Measurements from ENCODE around the gene LY86. TPM values are rescaled to one million over a fixed set of nuclear protein-coding genes. Genes with fewer than 3 reads are reported as not detected.

LY86 gene
- polyA plus RNA-seq, 1 of the 3 experiments (the other 2 are of a cell fraction), result not detected

DNA sequence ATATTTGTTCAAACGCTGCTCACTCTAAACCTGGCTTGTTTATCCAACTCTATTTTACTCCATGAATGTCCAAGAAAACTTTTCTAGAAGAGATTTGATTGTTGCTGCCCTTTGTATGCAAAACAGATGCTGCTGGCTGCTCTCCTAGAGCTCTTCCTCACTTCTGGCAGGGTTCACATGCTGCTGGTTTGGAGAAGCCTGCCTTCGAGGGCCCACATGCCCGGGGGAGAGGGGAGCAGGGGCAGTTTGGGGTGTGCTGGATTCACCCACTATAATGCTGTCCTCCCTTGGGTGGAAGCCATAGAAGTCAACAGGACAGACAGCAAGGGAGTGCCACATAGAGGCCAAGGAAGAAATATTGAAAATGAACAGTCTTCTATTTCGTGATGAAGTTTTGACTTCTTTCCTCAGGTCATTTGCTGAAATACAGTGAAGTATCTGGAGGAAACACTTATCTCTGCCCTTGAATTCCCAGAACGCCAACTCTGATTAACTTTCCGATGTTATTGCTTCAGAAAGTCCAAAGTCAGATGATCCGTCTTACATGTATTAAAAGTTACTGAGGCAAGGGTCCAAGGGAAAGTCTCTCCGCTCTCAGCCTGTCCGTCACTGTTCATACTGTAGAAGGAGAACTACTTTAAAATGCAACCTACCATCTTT lies 32.4 kb downstream of the LY86 start:
- 30% methylated on average over 9 of the region's 9 CpGs for whole genome bisulfite sequencing (ENCODE audit: low lambda C conversion rate)
- no peak overlapping the region for H3K27ac ChIP-seq (ENCODE audit: low read depth in 2 of 2, low read length in 1 of 2)
- H3K9ac ChIP-seq, result no peak overlapping the region
- no peaks in the 10 kb centered on the region for H3K79me2 ChIP-seq (ENCODE audit: insufficient read depth)
- POLR2A ChIA-PET, result no interaction called here
- H3K4me2 ChIP-seq, result no peak overlapping the region
- H3K36me3 ChIP-seq (replicated peaks in 1 of 2; ENCODE audit: control insufficient read depth in 1 of 2, insufficient read depth in 2 of 2, low read length in 1 of 2), result no peaks in the 10 kb centered on the region
- TF ChIP-seq ELF1 (IDR thresholded peaks at IDR 0.05) (no peak), RAD21 (IDR thresholded peaks at IDR 0.05; ENCODE audit: low read length) (no peak), TAF1 (IDR thresholded peaks at IDR 0.05; ENCODE audit: borderline replicate concordance, low read depth, low read length) (no peak)
- H3K9me2 ChIP-seq, result no peaks in the 10 kb centered on the region
- no peaks in the 10 kb centered on the region for H3F3A ChIP-seq (replicated peaks; ENCODE audit: insufficient read depth)
- H3K27me3 ChIP-seq (ENCODE audit: insufficient read depth), result no peaks in the 10 kb centered on the region
- no peak overlapping the region for H3K4me3 ChIP-seq (ENCODE audit: low read depth in 2 of 2, low read length in 1 of 2)
- no peaks in the 10 kb centered on the region; a peak in 1 of 4 replicates for H3K4me1 ChIP-seq (ENCODE audit: control insufficient read depth in 1 of 2, insufficient read depth in 2 of 2, low read depth in 1 of 2, low read length in 1 of 2)
- H4K20me1 ChIP-seq (ENCODE audit: insufficient read depth), result no peaks in the 10 kb centered on the region
- DNase-seq, result no peak
- no peak overlapping the region for H2AFZ ChIP-seq (ENCODE audit: low read depth)
- CTCF ChIA-PET, result no interaction called here
- no peaks in the 10 kb centered on the region for H3K9me3 ChIP-seq

DNA sequence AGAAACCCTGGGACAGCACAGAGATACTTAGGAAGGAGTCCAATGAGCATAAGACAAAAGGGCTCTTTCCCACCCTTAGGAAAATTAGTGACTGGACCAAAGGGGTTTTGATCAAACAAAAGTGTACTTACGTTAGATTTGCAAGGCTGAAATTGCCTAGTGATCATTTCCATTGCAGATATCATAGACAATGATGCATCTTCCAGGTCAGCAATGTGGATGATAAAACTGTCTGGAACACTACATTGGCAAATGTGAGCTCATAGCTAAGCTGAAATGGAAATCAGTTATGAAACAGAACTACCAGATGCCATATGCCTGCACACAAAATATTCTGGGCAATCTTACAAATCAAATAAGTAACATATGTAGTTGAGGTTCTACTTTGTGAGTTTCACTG lies 34.0 kb downstream of the LY86 start:
- Histone ChIP-seq H3K27me3 (ENCODE audit: insufficient read depth) (no peaks in the 10 kb centered on the region), H3K4me3 (ENCODE audit: low read depth in 2 of 2, low read length in 1 of 2) (no peak overlapping the region), H3K9me2 (no peaks in the 10 kb centered on the region), H3K36me3 (replicated peaks in 1 of 2; ENCODE audit: control insufficient read depth in 1 of 2, insufficient read depth in 2 of 2, low read length in 1 of 2) (no peaks in the 10 kb centered on the region), H4K20me1 (ENCODE audit: insufficient read depth) (no peaks in the 10 kb centered on the region), H3K27ac (ENCODE audit: low read depth in 2 of 2, low read length in 1 of 2) (no peak overlapping the region), H3F3A (replicated peaks; ENCODE audit: insufficient read depth) (no peaks in the 10 kb centered on the region), H3K79me2 (ENCODE audit: insufficient read depth) (no peaks in the 10 kb centered on the region), H3K9ac (no peak overlapping the region), H3K4me1 (ENCODE audit: control insufficient read depth in 1 of 2, insufficient read depth in 2 of 2, low read depth in 1 of 2, low read length in 1 of 2) (no peaks in the 10 kb centered on the region; a peak in 1 of 4 replicates), H2AFZ (ENCODE audit: low read depth) (no peak overlapping the region), H3K4me2 (no peak overlapping the region), H3K9me3 (no peaks in the 10 kb centered on the region)
- ChIA-PET CTCF (no interaction called here), POLR2A (no interaction called here)
- no peak for DNase-seq
- 6% methylated on average over 1 of the region's 1 CpG for WGBS (ENCODE audit: low lambda C conversion rate)
- TF ChIP-seq NFIC (IDR thresholded peaks at IDR 0.05; ENCODE audit: borderline replicate concordance) (no peak), RCOR1 (IDR thresholded peaks at IDR 0.05; ENCODE audit: low read length) (0 out of 2 replicates have a peak, but pooled peaks have one; percentile 22), GABPA (IDR thresholded peaks at IDR 0.05; ENCODE audit: low read depth) (no peak)

DNA sequence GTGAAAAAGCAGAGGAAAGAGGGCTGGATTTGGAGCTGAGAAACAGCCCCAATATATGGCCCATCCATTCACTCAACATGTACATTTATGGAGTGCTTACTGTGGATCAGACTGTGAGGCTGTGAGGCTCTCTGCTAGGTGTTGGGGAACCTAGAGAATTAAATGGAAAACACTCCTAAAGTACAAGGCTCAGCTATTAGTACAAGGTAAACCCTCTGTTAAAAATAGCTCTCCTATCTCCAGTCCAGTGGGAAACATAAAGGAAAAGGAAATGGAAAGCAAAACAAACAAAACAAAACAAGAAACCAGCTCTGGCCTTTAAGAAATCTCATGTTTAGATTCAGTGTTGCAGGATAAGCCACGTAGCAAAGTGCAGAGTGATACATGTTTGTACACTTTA lies 35.0 kb downstream of the LY86 start:
- no peaks in the 10 kb centered on the region for H3K27me3 ChIP-seq (ENCODE audit: insufficient read depth)
- 9% methylated on average over 1 of the region's 1 CpG for WGBS (ENCODE audit: low lambda C conversion rate)
- no peak overlapping the region for H3K9ac ChIP-seq
- no peaks in the 10 kb centered on the region for H3K9me2 ChIP-seq
- H2AFZ ChIP-seq (ENCODE audit: low read depth), result no peak overlapping the region
- no peaks in the 10 kb centered on the region for H3K79me2 ChIP-seq (ENCODE audit: insufficient read depth)
- ChIA-PET POLR2A (no interaction called here), CTCF (no interaction called here)
- H3F3A ChIP-seq (replicated peaks; ENCODE audit: insufficient read depth), result no peaks in the 10 kb centered on the region
- H3K27ac ChIP-seq (ENCODE audit: low read depth in 2 of 2, low read length in 1 of 2), result no peak overlapping the region
- H4K20me1 ChIP-seq (ENCODE audit: insufficient read depth), result no peaks in the 10 kb centered on the region
- DNase-seq, result no peak
- H3K9me3 ChIP-seq, result no peaks in the 10 kb centered on the region
- H3K4me3 ChIP-seq (ENCODE audit: low read depth in 2 of 2, low read length in 1 of 2), result no peak overlapping the region
- no peaks in the 10 kb centered on the region; a peak in 1 of 4 replicates for H3K4me1 ChIP-seq (ENCODE audit: control insufficient read depth in 1 of 2, insufficient read depth in 2 of 2, low read depth in 1 of 2, low read length in 1 of 2)
- no peaks in the 10 kb centered on the region for H3K36me3 ChIP-seq (replicated peaks in 1 of 2; ENCODE audit: control insufficient read depth in 1 of 2, insufficient read depth in 2 of 2, low read length in 1 of 2)
- H3K4me2 ChIP-seq, result no peak overlapping the region
- no peak for TF ChIP-seq MEF2A (IDR thresholded peaks at IDR 0.05; ENCODE audit: borderline replicate concordance, low read depth)
- TF ChIP-seq FOXM1 (IDR thresholded peaks at IDR 0.05; ENCODE audit: low read depth), result no peak
- no peak for TF ChIP-seq NFIC (IDR thresholded peaks at IDR 0.05; ENCODE audit: borderline replicate concordance)
